ENCODE results near the gene HIPK1.

HIPK1 gene

DNA sequence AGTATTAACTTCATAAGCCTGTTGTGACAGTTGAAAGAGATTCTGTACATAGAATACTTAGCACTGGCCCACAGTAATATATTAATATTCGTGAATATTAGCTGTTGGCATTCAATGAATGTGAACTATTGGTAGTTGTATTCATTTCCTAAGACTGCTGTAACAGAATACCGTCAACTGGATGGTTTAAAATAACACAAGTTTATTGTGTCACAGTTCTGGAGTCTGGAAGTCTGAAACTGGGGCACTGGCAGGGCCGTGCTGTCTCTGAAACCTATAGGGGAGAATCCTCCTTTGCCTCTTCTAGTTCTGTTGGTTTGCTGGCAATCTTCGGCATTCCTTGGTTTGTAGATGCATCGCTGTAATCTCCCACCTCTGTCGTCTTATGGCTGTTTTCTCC is 97.7 kb downstream of the HIPK1 start:
- Mint-ChIP-seq H3K9me3 (no peaks in the 10 kb centered on the region), H3K27me3 (peaks cover 0 to 5% of the 10 kb centered on the region in 2 donors), H3K27ac (no peak overlapping the region), H3K4me3 (no peak overlapping the region), H3K36me3 (ENCODE audit: insufficient read depth) (no peaks in the 10 kb centered on the region), H3K4me1 (ENCODE audit: low read depth in 2 of 2) (no peaks in the 10 kb centered on the region)
- DNase-seq (no peak), ATAC-seq (replicated peaks) (no peak)

All from effector memory CD8-positive, alpha-beta T cell (primary cell).